Sigmoid colon (tissue), 7 donors: ENCODE measurements around the gene TMEM207. TPM values are rescaled to one million over a fixed set of nuclear protein-coding genes. Genes with fewer than 3 reads are reported as not detected.

ENCODE experiments used
- DNase-seq: peaks from one replicate; pipeline ENCODE4 v3.0.0-alpha.2; 2019
- H3K27ac ChIP-seq, 4 donors: fragments of 200-600 bp; sonication (generic); one replicate each; pipeline ENCODE4 v1.5.1; 2016 to 2019; ENCODE audit warnings: mild to moderate bottlenecking in 1 of 4
- H3K27me3 ChIP-seq, 3 donors: fragments of 200-600 bp; sonication (generic); one replicate each; pipeline ENCODE4 v1.5.1; 2019; ENCODE audit warnings: mild to moderate bottlenecking in 1 of 3
- H3K36me3 ChIP-seq, 4 donors: fragments of 200-600 bp; sonication (generic); one replicate each; pipeline ENCODE4 v1.5.1; 2016 to 2019
- H3K4me1 ChIP-seq, 4 donors: fragments of 200-600 bp; sonication (generic); one replicate each; pipeline ENCODE4 v1.5.1; 2017 to 2019
- H3K4me3 ChIP-seq, 4 donors: fragments of 200-600 bp; sonication (generic); one replicate each; pipeline ENCODE4 v1.5.1; 2017 to 2019; ENCODE audit warnings: mild to moderate bottlenecking in 2 of 4, moderate library complexity in 1 of 4
- H3K9me3 ChIP-seq, 4 donors: fragments of 200-600 bp in 3 of 4; sonication (generic) in 3 of 4; one replicate each; pipeline versions ENCODE4 v1.5.1 to v1.6.1; 2013 to 2019
- EP300 ChIP-seq, 4 donors: sonication (generic); formaldehyde crosslinking; IDR thresholded peaks; one replicate each; pipeline ENCODE4 v1.6.1; 2017; ENCODE audit warnings: antibody characterized with exemption in 4 of 4
- POLR2A ChIP-seq, 2 donors: fragments of 450-650 bp; IDR thresholded peaks; one replicate each; pipeline ENCODE4 v1.6.1; 2016; ENCODE audit warnings: antibody characterized with exemption in 2 of 2, mild to moderate bottlenecking in 2 of 2, moderate library complexity in 2 of 2
- POLR2AphosphoS5 ChIP-seq, 4 donors: sonication (generic); formaldehyde crosslinking; IDR thresholded peaks; one replicate each; pipeline ENCODE4 v1.6.1; 2017; ENCODE audit warnings: antibody characterized with exemption in 4 of 4
- WGBS, 2 donors: extraction: QIAGEN DNeasy Blood & Tissue Kit; methylation state at CpG; one replicate each; pipeline ENCODE4 v1.1.7; 2013; 5-methylcytosine and 5-hydroxymethylcytosine counted together
- intact Hi-C: fragments of 100-400 bp; cut with DNase I; formaldehyde crosslinking; loops from one replicate; pipeline ENCODE4 v1.15.1; 2023
- polyA plus RNA-seq, 3 donors: library from polyadenylated mRNA; stranded (reverse); fragments of 200-250 nt; gene quantifications; one replicate each; pipeline ENCODE4 v1.2.3, GENCODE V29; 2013
- total RNA-seq, 4 donors: library from RNA; depleted of rRNA; stranded (reverse); fragments of >200 nt; gene quantifications; one replicate each; pipeline ENCODE4 v1.1.0, GENCODE V29; 2016
- TF ChIP-seq, protein P1 (sequence below), 4 experiments: fragments of 450-650 bp in 3 of 4; fragments of 200-600 bp in 1 of 4; IDR thresholded peaks; one replicate each; pipeline ENCODE4 v1.5.1; 2016 to 2019; ENCODE audit warnings: antibody characterized with exemption in 4 of 4, mild to moderate bottlenecking in 3 of 4, moderate library complexity in 2 of 4
- donor health status: healthy with polysubstance abuse.
- donor health status: Bipolar disorder and iron deficiency.
- donor health status: healthy.

Gene TMEM207
- total and polyA plus RNA-seq, 7 donors, result not detected

DNA sequence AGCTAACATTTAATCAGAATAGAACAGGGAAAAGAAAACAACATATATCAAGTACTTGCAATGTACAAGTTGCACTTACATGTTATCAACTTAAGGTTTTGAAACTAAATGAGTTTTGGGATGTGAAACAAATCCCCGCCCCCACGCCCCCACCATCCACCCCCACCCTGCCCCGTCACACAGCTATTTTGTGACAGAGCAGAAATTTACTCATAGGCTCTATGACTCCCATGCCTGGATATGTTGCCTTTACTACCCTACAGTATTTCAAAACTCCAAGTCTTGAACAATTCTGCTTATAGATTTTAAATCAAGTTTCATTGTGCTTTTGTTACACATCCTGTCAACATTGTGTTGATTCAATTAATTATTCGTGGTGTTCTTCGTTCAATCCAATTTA is 46.1 kb upstream of the TMEM207 start:
- WGBS, 2 donors, result 82 to 87% methylated on average over 5 of the region's 5 CpGs
- intact Hi-C loops, result no loop called here
- DNase-seq, result no peak
- Histone ChIP-seq H3K36me3 (no peaks in the 10 kb centered on the region), H3K4me3 (no peak overlapping the region), H3K9me3 (no peaks in the 10 kb centered on the region), H3K27me3 (no peaks in the 10 kb centered on the region), H3K27ac (no peak overlapping the region), H3K4me1 (no peaks in the 10 kb centered on the region)
- TF ChIP-seq EP300 (IDR thresholded peaks at IDR 0.05), result no peak
- no peak for TF ChIP-seq POLR2A (IDR thresholded peaks at IDR 0.05)
- TF ChIP-seq, protein P1, sequence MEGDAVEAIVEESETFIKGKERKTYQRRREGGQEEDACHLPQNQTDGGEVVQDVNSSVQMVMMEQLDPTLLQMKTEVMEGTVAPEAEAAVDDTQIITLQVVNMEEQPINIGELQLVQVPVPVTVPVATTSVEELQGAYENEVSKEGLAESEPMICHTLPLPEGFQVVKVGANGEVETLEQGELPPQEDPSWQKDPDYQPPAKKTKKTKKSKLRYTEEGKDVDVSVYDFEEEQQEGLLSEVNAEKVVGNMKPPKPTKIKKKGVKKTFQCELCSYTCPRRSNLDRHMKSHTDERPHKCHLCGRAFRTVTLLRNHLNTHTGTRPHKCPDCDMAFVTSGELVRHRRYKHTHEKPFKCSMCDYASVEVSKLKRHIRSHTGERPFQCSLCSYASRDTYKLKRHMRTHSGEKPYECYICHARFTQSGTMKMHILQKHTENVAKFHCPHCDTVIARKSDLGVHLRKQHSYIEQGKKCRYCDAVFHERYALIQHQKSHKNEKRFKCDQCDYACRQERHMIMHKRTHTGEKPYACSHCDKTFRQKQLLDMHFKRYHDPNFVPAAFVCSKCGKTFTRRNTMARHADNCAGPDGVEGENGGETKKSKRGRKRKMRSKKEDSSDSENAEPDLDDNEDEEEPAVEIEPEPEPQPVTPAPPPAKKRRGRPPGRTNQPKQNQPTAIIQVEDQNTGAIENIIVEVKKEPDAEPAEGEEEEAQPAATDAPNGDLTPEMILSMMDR (IDR thresholded peaks at IDR 0.05), result no peak
- TF ChIP-seq POLR2AphosphoS5 (IDR thresholded peaks at IDR 0.05), result no peak

DNA sequence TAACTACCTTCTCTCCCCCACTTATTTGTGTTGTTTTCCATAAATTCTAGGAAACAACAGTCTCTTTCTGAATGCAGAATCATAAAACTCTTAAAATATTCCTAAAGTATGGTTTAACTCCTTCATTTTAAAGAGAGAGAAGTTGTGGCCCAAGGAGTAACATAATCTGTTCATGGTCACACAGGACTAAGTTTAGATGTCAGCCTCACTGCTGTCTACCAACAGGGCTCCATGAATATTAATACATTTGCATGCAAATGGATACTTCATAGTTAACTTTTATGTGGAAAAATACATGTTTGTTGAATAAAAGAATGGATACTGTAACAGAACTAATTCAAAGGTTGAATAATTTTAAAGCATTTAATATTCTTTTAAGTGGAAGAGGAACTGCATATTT is 45.7 kb upstream of the TMEM207 start:
- Histone ChIP-seq H3K4me1 (no peaks in the 10 kb centered on the region), H3K27me3 (no peaks in the 10 kb centered on the region), H3K9me3 (no peaks in the 10 kb centered on the region), H3K4me3 (no peak overlapping the region), H3K27ac (no peak overlapping the region), H3K36me3 (no peaks in the 10 kb centered on the region)
- TF ChIP-seq POLR2A (IDR thresholded peaks at IDR 0.05) (no peak), POLR2AphosphoS5 (IDR thresholded peaks at IDR 0.05) (no peak), EP300 (IDR thresholded peaks at IDR 0.05) (no peak)
- TF ChIP-seq, protein P1 (IDR thresholded peaks at IDR 0.05), result no peak
- DNase-seq, result no peak
- intact Hi-C loops, result no loop called here

DNA sequence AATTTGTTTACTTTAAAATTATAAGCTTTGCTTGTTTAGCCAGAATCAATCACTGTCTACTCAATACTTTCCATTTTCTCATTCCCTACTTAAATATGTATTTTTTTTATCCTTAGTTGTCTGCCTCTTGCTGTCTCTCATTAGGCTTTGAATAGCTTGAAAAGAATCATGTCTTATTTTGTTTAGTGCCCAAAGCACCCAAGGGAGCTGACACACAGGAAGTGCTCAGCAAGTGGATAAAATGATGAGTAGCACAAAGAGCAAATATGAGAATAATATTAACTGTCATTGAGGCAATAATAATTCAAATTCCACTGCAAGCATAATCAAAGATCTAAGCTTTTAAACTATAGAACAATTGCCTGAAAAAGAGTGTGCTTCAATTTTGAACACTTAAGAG is 45.2 kb upstream of the TMEM207 start:
- H3K36me3 ChIP-seq, result no peaks in the 10 kb centered on the region
- DNase-seq, result no peak
- no peaks in the 10 kb centered on the region for H3K9me3 ChIP-seq
- no peak for TF ChIP-seq POLR2AphosphoS5 (IDR thresholded peaks at IDR 0.05)
- TF ChIP-seq EP300 (IDR thresholded peaks at IDR 0.05), result no peak
- TF ChIP-seq POLR2A (IDR thresholded peaks at IDR 0.05), result no peak
- TF ChIP-seq, protein P1 (IDR thresholded peaks at IDR 0.05), result no peak
- H3K4me3 ChIP-seq, result no peak overlapping the region
- H3K27me3 ChIP-seq, result no peaks in the 10 kb centered on the region
- no peaks in the 10 kb centered on the region for H3K4me1 ChIP-seq
- no peak overlapping the region for H3K27ac ChIP-seq
- intact Hi-C loops, result no loop called here

DNA sequence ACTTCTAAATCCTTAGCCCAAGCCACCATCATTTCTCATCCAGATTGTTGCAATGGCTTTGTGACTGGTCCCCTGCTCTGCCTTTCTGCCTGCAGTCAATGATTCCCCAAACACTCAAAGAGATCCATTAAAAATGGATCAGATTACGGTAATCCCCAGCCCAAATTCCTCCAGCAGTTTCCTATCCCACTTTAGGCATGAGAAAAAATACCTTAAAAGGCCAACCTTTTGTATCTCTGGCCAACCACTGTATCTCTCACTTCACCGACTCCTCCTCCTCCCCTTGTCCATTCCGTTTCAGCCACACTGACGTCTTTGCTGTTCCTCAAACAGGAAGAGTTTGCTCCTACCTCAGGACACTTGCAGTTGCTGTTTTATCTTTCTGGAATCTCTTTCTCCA is 43.3 kb upstream of the TMEM207 start:
- TF ChIP-seq EP300 (IDR thresholded peaks at IDR 0.05) (no peak), POLR2A (IDR thresholded peaks at IDR 0.05) (no peak), POLR2AphosphoS5 (IDR thresholded peaks at IDR 0.05) (no peak)
- TF ChIP-seq, protein P1 (IDR thresholded peaks at IDR 0.05), result no peak
- no peaks in the 10 kb centered on the region for H3K36me3 ChIP-seq
- intact Hi-C loops, result no loop called here

DNA sequence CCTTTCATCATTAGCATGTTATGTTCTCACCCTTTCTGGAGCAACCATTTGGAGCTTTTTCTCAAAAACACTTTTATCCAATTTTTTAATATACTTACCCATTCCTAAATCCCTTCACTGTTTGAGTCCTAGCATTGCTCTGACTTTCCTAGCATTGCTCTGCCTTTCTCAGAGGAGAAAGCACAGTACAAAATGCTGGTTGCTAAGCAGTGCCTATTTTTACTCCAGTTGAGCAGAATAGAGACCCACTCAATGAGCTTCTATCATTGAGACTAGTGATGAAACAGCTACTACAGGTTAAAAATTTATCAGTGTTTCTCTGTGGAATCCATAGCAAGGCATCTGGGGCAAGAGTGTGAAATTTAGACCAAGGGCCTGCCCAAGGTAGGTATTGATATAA is 42.4 kb upstream of the TMEM207 start:
- H3K9me3 ChIP-seq, result no peaks in the 10 kb centered on the region

More for the DNA sequence above, 43.3 kb upstream of the TMEM207 start:
- Histone ChIP-seq H3K4me3 (no peak overlapping the region), H3K27ac (no peak overlapping the region), H3K4me1 (no peaks in the 10 kb centered on the region), H3K9me3 (no peaks in the 10 kb centered on the region), H3K27me3 (no peaks in the 10 kb centered on the region)
- 81 to 85% methylated on average over 4 of the region's 4 CpGs for WGBS, 2 donors
- DNase-seq, result no peak

More for the DNA sequence above, 42.4 kb upstream of the TMEM207 start:
- no peak for TF ChIP-seq EP300 (IDR thresholded peaks at IDR 0.05)
- TF ChIP-seq, protein P1 (IDR thresholded peaks at IDR 0.05), result no peak
- no peak for TF ChIP-seq POLR2A (IDR thresholded peaks at IDR 0.05)
- TF ChIP-seq POLR2AphosphoS5 (IDR thresholded peaks at IDR 0.05), result no peak
- intact Hi-C loops, result no loop called here
- no peaks in the 10 kb centered on the region for H3K36me3 ChIP-seq
- DNase-seq, result no peak
- no peaks in the 10 kb centered on the region for H3K27me3 ChIP-seq
- no peak overlapping the region for H3K4me3 ChIP-seq
- no peaks in the 10 kb centered on the region for H3K4me1 ChIP-seq
- H3K27ac ChIP-seq, result no peak overlapping the region
